SJCRH30 (cell line): ENCODE results near the gene ERCC6L2. TPM values are rescaled to one million over a fixed set of nuclear protein-coding genes. Genes with fewer than 3 reads are reported as not detected.
A peak's percentile ranks its signal among the peaks of the same experiment; 100 is the strongest.

ENCODE experiments used
- DNase-seq, 2 experiments: peaks; one replicate each; pipeline ENCODE4 v3.0.0-alpha.2; 2015 to 2020
- H3K27ac ChIP-seq: fragments of 250-450 bp; sonication (Bioruptor Pico); 2 replicates; pipeline ENCODE4 v1.5.1; 2020; ENCODE audit warnings: mild to moderate bottlenecking, moderate library complexity
- H3K27me3 ChIP-seq: fragments of 250-450 bp; sonication (Bioruptor Pico); 2 replicates; pipeline ENCODE4 v1.5.1; 2020; ENCODE audit warnings: mild to moderate bottlenecking, moderate library complexity
- H3K36me3 ChIP-seq: fragments of 250-450 bp; sonication (Bioruptor Pico); 2 replicates; pipeline ENCODE4 v1.5.1; 2020; ENCODE audit warnings: mild to moderate bottlenecking, moderate library complexity
- H3K4me1 ChIP-seq: fragments of 250-450 bp; sonication (Bioruptor Pico); 2 replicates; pipeline ENCODE4 v1.5.1; 2020; ENCODE audit warnings: mild to moderate bottlenecking, moderate library complexity
- H3K4me3 ChIP-seq: fragments of 250-450 bp; sonication (Bioruptor Pico); 2 replicates; pipeline ENCODE4 v1.5.1; 2020; ENCODE audit warnings: mild to moderate bottlenecking, moderate library complexity
- H3K9me3 ChIP-seq: fragments of 250-450 bp; sonication (Bioruptor Pico); replicated peaks from 2 replicates; pipeline ENCODE4 v1.5.1; 2020; ENCODE audit warnings: mild to moderate bottlenecking, moderate library complexity
- total RNA-seq: library from RNA; depleted of rRNA; stranded (reverse); fragments of >200 nt; shearing (Covaris generic); gene quantifications from 2 replicates; pipeline ENCODE4 v1.2.3, GENCODE V29; 2014

The ERCC6L2 gene
- total RNA-seq, 1 experiment from 2014 or later = 77.7 TPM

DNA sequence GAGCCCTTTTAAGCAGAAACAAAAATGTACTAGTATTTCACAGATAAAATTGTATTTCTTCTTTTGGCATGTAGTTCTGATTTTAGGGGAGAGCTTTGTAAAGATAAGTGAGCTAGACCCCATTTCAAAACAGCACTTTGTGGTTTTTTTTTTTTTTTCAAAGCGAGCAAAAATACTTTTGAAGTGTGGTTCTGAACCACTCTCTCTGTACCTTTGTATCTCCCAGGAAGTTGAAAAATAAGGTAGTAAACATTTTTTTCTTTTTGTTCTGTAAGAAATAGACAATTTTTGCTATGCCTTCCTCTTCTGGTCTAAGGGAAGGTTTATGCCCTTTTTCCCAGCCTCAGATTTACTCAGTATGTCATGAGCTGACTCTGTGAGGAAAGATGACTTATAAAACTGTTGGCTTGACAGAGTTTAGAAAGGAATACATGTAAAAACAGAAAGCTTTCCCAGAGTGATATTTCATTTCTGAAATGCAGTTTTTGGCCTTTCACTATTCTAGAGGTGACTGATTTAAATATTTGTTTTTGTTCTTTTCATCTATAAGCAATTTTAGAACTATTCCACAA is 12.5 kb downstream of the ERCC6L2 start:
- no peak overlapping the region for H3K4me3 ChIP-seq
- no peak overlapping the region for H3K27ac ChIP-seq
- H3K9me3 ChIP-seq = peaks cover 7% of the 10 kb centered on the region; the same call in 1 of the 2 replicates
- DNase-seq = no peak
- H3K27me3 ChIP-seq = no peaks in the 10 kb centered on the region
- no peaks in the 10 kb centered on the region for H3K4me1 ChIP-seq
- peaks cover 43% of the 10 kb centered on the region for H3K36me3 ChIP-seq

DNA sequence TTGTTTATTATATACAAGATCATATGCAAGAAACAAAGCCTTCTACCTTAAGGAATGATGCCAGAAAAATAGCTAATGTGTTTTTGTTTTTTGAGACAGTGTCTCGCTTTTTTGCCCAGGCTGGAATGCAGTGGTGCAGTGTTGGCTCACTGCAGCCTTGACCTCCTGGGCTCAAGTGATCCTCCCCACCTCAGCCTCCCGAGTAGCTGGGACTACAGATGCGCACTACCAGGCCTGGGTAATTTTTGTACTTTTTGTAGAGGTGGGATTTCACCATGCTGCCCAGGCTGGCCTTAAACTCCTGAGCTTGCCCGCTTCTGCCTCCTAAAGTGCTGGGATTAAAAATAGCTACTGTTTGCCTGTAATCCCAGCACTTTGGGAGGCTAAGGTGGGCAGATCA is 15.1 kb downstream of the ERCC6L2 start:
- no peak overlapping the region for H3K4me3 ChIP-seq
- no peak overlapping the region for H3K27ac ChIP-seq
- H3K9me3 ChIP-seq = peaks cover 13% of the 10 kb centered on the region
- H3K4me1 ChIP-seq = no peaks in the 10 kb centered on the region
- DNase-seq = no peak
- H3K36me3 ChIP-seq = peaks cover 29% of the 10 kb centered on the region
- H3K27me3 ChIP-seq = no peaks in the 10 kb centered on the region

DNA sequence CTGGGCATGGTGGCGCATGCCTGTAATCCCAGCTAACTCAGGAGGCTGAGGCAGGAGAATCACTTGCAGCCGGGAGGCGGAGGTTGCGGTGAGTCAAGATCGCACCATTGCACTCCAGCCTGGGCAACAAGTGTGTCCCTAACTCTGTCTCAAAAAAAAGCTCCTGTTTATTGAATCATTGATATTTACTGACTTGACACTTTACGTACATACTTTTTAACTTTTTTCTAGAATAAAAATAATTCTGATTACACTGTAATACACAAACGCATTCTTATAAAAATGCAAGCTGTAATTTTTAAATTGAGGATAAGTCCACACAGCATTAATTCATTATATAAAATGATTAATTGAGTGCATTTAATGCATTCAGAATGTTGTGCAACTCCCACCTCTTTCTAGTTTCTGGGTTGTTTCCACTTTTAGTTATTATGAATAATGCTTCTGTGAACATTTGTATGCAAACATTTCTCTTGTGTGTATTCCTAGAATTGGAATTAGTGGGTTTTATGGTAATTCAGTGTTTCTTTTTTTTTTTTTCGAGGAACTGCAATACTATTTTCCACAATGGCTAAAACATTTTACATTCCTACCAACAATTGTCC is 15.7 kb downstream of the ERCC6L2 start:
- Histone ChIP-seq H3K36me3 (peaks cover 29% of the 10 kb centered on the region), H3K4me3 (no peak overlapping the region), H3K27ac (no peak overlapping the region), H3K9me3 (peaks cover 13% of the 10 kb centered on the region), H3K4me1 (no peaks in the 10 kb centered on the region), H3K27me3 (no peaks in the 10 kb centered on the region)
- no peak for DNase-seq

DNA sequence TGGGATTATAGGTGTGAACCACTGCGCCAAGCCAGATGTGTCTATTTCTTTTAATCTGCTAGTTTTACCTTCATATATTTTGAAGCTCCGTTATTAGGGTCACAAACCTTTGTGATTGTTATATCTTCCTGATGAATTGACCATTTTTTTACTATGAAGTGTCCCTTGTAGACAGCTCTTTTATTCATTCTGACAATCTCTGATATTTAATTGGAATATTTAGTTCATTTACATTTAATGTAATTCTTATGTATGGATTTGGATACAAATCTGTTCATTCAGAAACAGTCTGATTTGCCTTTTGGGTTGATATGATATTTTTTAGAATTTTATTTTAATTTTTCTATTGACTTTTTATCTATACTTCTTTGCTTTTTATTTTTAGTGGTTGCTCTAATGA is 17.2 kb downstream of the ERCC6L2 start:
- Histone ChIP-seq H3K4me1 (no peaks in the 10 kb centered on the region), H3K36me3 (peaks cover 20% of the 10 kb centered on the region)

DNA sequence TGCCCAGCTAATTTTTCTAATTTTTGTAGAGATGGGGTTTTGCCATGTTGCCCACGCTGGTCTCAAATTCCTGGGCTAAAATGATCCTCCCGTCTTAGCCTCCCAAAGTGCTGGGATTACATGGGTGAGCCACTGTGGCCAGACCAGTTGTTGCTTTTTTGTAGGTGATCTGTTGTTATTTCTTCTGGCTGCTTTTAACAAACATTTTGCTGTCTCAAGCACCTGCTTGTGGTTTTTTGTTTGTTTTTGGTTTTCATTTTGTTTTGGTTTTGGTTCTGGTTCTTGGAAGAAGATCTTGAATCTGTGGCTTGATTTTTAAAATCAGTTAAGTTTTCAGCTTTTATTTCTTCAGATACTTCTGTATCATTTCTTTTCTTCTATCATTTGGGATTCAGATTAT is 21.1 kb downstream of the ERCC6L2 start:
- peaks cover 9% of the 10 kb centered on the region for H3K36me3 ChIP-seq

More for the DNA sequence above, 17.2 kb downstream of the ERCC6L2 start:
- no peak overlapping the region for H3K27ac ChIP-seq
- peaks cover 13% of the 10 kb centered on the region for H3K9me3 ChIP-seq
- DNase-seq = no peak
- no peak overlapping the region for H3K4me3 ChIP-seq
- no peaks in the 10 kb centered on the region for H3K27me3 ChIP-seq

DNA sequence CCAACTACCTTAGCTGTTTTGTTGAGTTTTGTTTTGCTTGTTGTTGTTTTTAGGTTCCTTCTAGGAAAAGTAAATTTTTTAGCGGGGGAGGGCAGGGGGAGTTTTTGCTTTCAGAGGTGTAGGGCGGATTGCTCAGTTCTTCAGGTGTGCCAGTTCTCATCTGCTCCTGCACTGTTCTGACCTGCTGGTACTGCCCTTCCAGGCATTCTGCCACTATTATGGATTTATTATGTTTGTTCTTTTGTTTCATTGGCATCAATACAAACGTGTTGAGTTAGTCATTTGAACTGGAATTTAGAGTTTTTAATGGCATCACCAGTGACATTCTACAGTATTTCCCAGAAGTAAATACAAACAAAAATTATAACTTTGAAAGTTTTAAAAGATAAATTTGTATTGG is 26.0 kb downstream of the ERCC6L2 start:
- H3K27me3 ChIP-seq = no peaks in the 10 kb centered on the region
- no peak for DNase-seq
- H3K36me3 ChIP-seq = peaks cover 3% of the 10 kb centered on the region
- no peak overlapping the region for H3K4me3 ChIP-seq
- H3K9me3 ChIP-seq = no peaks in the 10 kb centered on the region; the same call in 1 of the 2 replicates
- H3K4me1 ChIP-seq = no peaks in the 10 kb centered on the region
- no peak overlapping the region for H3K27ac ChIP-seq

More for the DNA sequence above, 21.1 kb downstream of the ERCC6L2 start:
- Histone ChIP-seq H3K27ac (no peak overlapping the region), H3K4me1 (no peaks in the 10 kb centered on the region), H3K9me3 (peaks cover 13% of the 10 kb centered on the region), H3K27me3 (no peaks in the 10 kb centered on the region), H3K4me3 (no peak overlapping the region)
- DNase-seq = no peak

DNA sequence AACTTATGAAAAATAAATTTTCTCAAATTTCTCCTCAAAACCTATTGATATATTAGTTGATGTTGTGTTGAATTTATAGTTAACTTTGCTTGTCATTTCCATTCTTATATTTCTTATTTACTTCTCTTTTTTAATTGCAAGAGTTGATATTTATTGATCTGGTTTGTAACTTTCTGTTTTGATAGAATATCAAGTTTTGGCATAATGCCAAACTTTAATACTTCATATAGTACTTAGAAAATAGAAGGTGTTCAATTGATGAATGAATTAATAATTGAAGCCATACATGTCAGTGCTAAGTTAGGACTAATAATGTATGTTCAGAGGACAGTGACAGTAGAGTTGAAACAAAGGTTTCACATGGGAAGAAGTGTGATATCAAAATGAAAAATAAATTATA is 27.9 kb downstream of the ERCC6L2 start:
- Histone ChIP-seq H3K27ac (no peak overlapping the region), H3K27me3 (no peaks in the 10 kb centered on the region), H3K36me3 (peaks cover 3% of the 10 kb centered on the region), H3K4me3 (no peak overlapping the region), H3K4me1 (no peaks in the 10 kb centered on the region), H3K9me3 (no peaks in the 10 kb centered on the region; the same call in 1 of the 2 replicates)
- no peak for DNase-seq

DNA sequence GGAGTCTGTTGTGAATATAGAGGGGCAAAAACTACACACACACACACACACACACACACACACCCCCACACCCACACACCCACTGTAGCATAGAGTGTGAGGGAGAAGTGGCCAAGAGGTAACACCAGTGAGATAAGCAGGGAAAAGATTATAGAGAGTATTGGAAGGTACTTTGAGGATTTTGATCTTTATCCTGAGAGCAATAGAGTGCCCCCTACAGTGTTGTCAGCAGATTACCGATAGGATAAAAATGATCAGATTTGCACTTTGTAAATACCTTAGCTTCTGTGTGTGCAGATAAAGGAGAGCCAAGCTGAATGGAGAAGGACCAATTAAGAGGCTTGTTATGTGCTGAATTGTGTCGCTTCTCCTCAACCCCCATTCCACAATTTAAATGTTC is 32.3 kb downstream of the ERCC6L2 start:
- H3K36me3 ChIP-seq = peaks cover 7% of the 10 kb centered on the region
- H3K9me3 ChIP-seq = no peaks in the 10 kb centered on the region
- H3K4me1 ChIP-seq = no peaks in the 10 kb centered on the region
- no peak overlapping the region for H3K4me3 ChIP-seq
- no peaks in the 10 kb centered on the region for H3K27me3 ChIP-seq
- DNase-seq = peak in 1 of 2 experiments; percentile 13
- no peak overlapping the region for H3K27ac ChIP-seq

DNA sequence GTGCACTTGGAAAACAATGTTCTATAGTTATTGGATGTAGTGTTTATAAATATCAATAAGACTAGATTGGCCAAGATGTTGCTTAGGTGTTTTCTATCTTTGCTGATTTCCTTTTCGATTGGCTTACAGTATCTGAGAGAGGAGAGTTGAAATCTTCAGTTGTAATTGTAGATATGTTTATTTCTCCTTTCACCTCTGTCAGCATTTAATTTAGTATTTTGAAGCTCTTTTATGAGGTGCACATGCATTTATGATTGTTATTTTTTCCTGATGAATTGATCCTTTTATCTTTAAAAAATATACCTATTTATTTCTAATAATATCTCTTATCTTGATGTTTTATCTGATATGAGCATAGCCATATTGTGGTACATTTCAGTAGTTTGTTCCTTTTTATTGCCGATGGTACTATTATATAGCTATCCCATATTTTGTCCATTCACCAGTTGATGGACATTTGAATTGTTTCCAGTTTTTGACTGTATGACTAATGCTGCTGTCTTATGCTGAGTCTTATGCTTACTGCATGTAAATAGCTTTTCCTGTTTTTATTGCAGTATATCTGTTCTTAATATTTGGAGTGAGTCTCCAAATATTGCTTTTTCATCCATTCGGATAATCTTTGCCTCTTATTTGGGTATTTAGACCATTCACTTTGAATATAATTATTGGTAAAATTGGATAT is 34.7 kb downstream of the ERCC6L2 start:
- no peaks in the 10 kb centered on the region for H3K9me3 ChIP-seq
- H3K4me1 ChIP-seq = no peaks in the 10 kb centered on the region
- no peak overlapping the region for H3K4me3 ChIP-seq
- H3K36me3 ChIP-seq = peaks cover 9% of the 10 kb centered on the region
- DNase-seq = no peak
- no peaks in the 10 kb centered on the region for H3K27me3 ChIP-seq
- H3K27ac ChIP-seq = no peak overlapping the region

DNA sequence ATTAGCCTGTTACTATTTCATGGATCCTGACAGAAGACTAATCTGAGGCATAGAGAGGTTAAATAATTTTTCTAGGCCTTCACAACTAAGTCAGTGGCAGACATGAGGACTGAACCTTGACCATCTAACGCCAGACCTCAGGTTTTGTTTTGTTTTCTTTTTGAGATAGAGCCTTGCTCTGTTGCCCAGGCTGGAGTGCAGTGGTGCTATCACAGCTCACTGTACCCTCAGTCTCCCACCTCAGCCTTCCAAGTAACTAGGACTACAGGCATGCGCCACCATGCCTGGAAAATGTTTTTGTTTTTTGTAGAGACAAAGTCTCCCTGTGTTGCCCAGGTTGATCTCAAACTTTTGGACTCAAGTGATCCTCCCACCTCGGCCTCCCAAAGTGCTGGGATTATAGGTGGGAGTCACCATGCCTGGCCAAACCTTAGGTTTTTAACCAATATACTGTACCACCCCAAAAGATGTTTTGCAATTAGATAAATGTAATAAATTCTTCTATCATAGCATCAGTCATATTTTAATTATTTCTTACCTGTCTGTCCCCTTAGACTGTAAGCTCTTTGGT is 35.4 kb downstream of the ERCC6L2 start:
- no peak overlapping the region for H3K27ac ChIP-seq
- H3K4me3 ChIP-seq = no peak overlapping the region
- no peaks in the 10 kb centered on the region for H3K9me3 ChIP-seq
- H3K36me3 ChIP-seq = peaks cover 11% of the 10 kb centered on the region
- H3K4me1 ChIP-seq = no peaks in the 10 kb centered on the region
- no peaks in the 10 kb centered on the region for H3K27me3 ChIP-seq
- no peak for DNase-seq

DNA sequence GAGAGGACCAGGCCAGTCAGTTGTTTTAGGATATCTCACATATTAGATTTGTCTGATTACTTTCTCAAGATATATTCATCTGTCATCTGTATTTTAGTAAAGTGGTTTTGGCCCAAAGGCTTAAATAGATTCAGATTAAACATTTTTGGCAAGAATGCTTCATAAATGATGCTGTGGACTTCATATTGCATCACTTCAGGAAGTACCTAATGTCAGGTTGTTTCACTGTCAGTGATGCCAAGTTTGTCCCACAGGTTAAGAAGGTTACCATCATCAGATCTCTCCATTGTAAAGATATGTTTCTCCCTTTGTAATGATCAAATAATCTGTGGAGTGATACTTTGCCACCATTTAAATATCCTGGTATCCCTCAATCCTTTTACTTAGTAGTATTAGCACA is 37.3 kb downstream of the ERCC6L2 start:
- no peaks in the 10 kb centered on the region for H3K27me3 ChIP-seq
- H3K27ac ChIP-seq = no peak overlapping the region
- no peaks in the 10 kb centered on the region for H3K4me1 ChIP-seq
- DNase-seq = no peak
- no peaks in the 10 kb centered on the region for H3K9me3 ChIP-seq
- H3K36me3 ChIP-seq = peaks cover 29% of the 10 kb centered on the region
- no peak overlapping the region for H3K4me3 ChIP-seq

DNA sequence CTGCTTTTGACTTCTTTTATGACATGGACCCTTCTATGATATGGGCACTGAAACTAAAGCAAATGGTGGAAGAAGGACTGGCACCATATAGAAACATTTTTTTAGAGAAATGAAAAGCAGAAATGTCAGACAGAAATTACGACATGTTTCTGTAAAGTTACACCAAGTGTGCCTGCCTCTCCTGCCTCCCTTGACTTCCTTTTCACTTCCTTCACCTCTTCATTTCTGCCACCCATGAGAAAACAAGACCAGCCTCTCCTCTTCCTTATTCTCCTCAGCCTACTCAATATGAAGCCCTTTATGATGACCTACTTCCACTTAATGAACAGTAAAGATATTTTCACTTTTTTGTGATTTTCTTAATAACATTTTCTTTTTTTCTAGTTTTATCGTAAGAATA is 44.5 kb downstream of the ERCC6L2 start:
- no peak for DNase-seq
- 0 out of 2 replicates have a peak, but pooled peaks cover 2% of the 10 kb centered on the region for H3K9me3 ChIP-seq
- H3K36me3 ChIP-seq = peaks cover 82% of the 10 kb centered on the region
- no peaks in the 10 kb centered on the region for H3K27me3 ChIP-seq
- H3K4me3 ChIP-seq = no peak overlapping the region
- no peaks in the 10 kb centered on the region for H3K4me1 ChIP-seq
- H3K27ac ChIP-seq = no peak overlapping the region

DNA sequence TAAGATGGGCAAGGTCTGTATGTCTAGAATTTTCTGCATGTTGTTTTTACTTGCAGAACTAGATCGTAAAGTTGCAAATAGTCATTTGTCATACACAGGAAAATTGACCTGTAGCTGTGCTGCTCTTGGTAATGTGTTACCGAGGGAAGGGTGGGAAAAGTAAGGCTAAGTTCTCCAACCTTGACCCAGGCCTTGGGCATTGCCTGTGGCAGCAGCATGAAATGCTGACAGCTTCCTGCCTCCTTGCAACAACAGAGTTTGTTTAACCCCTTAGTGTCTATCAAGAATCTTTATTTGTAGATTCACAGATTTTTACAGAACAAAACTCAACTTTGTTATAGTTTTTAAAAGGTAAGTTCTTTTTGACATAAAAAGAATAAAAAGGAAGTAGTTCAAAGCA is 48.3 kb downstream of the ERCC6L2 start:
- H3K4me1 ChIP-seq = no peaks in the 10 kb centered on the region
- 0 out of 2 replicates have a peak, but pooled peaks cover 2% of the 10 kb centered on the region for H3K9me3 ChIP-seq
- H3K4me3 ChIP-seq = no peak overlapping the region
- H3K36me3 ChIP-seq = peaks cover 68% of the 10 kb centered on the region
- no peak overlapping the region for H3K27ac ChIP-seq
- H3K27me3 ChIP-seq = no peaks in the 10 kb centered on the region
- no peak for DNase-seq

DNA sequence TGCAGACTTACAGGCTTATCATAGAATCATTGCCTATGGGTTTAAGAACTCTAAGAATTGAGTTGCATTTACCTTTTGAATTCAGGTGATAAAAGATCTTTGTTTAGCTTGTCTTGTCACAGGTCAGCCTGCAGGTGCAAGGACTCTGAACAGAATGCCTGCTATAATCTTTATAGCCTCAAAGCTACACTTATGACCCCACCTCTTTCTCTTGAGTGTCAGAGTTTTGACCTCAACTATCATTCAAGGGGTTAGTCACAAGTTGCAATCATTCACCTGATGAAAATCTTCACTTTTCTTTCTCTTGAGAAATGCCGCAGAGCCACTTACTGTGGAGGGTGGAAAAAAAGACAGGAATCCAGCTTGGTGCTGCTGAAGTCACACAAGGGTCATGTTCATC is 49.5 kb downstream of the ERCC6L2 start:
- no peaks in the 10 kb centered on the region for H3K4me1 ChIP-seq
- H3K36me3 ChIP-seq = peaks cover 67% of the 10 kb centered on the region
- H3K27me3 ChIP-seq = no peaks in the 10 kb centered on the region
- DNase-seq = no peak
- no peak overlapping the region for H3K27ac ChIP-seq
- no peak overlapping the region for H3K4me3 ChIP-seq
- H3K9me3 ChIP-seq = 0 out of 2 replicates have a peak, but pooled peaks cover 2% of the 10 kb centered on the region

DNA sequence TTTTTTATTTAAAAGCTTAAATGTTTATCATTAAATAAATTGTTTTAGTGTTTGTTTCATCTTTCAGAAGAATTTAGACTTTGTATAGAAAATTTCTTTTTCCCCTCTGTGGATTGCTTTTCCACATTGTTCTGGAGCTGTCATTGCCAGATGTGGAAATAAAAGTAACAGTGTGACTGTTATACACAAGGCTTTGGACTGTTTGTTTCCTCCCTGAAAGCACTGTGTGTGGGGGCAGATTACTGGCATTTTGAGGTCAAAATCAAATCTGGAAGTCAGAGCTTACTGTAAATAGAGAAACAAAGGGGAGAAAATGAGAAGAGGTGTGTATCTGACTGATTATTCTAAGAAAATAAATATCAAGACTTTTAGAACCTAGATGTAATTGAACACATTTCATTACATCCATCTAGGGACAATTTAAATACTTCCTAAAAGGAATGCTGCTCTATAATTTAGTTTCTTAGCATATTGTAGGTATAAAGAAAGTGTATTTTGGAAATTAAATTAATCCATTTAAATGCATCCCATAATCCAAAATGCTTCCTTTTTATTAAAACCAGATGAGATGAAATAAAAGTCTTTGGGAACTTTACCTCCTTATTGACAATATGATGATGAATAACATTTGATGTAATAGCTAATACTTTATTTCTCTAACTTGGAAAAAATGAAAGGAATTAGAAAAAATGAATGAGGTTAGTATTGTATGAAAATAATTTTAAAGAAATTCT is 51.9 kb downstream of the ERCC6L2 start:
- no peak overlapping the region for H3K27ac ChIP-seq

More for the DNA sequence above, 51.9 kb downstream of the ERCC6L2 start:
- no peak for DNase-seq
- Histone ChIP-seq H3K9me3 (no peaks in the 10 kb centered on the region), H3K27me3 (no peaks in the 10 kb centered on the region), H3K36me3 (peaks cover 59% of the 10 kb centered on the region), H3K4me1 (no peaks in the 10 kb centered on the region), H3K4me3 (no peak overlapping the region)
